B cell (primary cell): Measurements from ENCODE around the gene MT1M.

Experiments
- EZH2 ChIP-seq: IDR thresholded peaks from 2 replicates; pipeline ENCODE4 v1.6.1; 2012; ENCODE audit warnings: borderline replicate concordance, low read depth, mild to moderate bottlenecking, moderate library complexity, low read length; ENCODE audit not compliant: insufficient read depth, poor library complexity, severe bottlenecking
- TF ChIP-seq, protein P1 (sequence below): fragments of 200-600 bp; IDR thresholded peaks from one replicate; pipeline ENCODE4 v1.8.0; 2022; ENCODE audit warnings: antibody characterized with exemption, mild to moderate bottlenecking

DNA sequence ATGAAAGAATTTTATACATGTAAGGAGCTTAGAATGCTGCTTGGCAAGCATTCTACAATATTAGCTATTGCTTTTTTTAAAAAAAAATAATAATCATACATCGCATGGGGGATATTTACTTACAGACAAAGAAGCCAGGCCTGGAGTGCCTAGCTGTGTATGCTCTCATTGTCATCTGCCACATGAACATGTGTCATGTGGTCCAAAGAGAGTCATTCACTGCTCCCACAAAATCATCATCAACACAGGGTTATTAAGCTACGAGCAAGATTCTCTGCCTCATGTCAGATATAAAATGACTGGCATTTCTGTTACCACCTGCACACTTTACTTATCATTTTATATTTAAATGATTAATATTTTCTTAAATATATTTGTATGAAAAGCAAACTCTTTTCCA lies 8.8 kb upstream of the MT1M start:
- TF ChIP-seq, protein P1, sequence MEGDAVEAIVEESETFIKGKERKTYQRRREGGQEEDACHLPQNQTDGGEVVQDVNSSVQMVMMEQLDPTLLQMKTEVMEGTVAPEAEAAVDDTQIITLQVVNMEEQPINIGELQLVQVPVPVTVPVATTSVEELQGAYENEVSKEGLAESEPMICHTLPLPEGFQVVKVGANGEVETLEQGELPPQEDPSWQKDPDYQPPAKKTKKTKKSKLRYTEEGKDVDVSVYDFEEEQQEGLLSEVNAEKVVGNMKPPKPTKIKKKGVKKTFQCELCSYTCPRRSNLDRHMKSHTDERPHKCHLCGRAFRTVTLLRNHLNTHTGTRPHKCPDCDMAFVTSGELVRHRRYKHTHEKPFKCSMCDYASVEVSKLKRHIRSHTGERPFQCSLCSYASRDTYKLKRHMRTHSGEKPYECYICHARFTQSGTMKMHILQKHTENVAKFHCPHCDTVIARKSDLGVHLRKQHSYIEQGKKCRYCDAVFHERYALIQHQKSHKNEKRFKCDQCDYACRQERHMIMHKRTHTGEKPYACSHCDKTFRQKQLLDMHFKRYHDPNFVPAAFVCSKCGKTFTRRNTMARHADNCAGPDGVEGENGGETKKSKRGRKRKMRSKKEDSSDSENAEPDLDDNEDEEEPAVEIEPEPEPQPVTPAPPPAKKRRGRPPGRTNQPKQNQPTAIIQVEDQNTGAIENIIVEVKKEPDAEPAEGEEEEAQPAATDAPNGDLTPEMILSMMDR: no peak
- TF ChIP-seq EZH2: no peak
